ENCODE measurements around the gene ADAMTS13. TPM values are rescaled to one million over a fixed set of nuclear protein-coding genes. Genes with fewer than 3 reads are reported as not detected.

ADAMTS13 gene
- total RNA-seq, 3 donors from 2014 or later (not counting 1 experiment from before 2014, with no cell fraction given), result 2.3 to 3.0 (median 2.8) TPM

GRCh38 chr9:133495327-133496293 is 73.4 kb downstream of the ADAMTS13 start:
- Mint-ChIP-seq H3K4me1 (no peaks in the 10 kb centered on the region), H3K27me3 (ENCODE audit: low read depth in 2 of 2) (peaks cover 0 to 3% of the 10 kb centered on the region in 2 donors), H3K9me3 (no peaks in the 10 kb centered on the region), H3K36me3 (no peaks in the 10 kb centered on the region), H3K4me3 (no peak overlapping the region), H3K27ac (no peak overlapping the region)
- WGBS (ENCODE audit: insufficient coverage), result 96% methylated on average over 24 of the region's 24 CpGs
- Histone ChIP-seq H3K27ac (ENCODE audit: low read length) (no peak overlapping the region), H3K4me1 (ENCODE audit: control insufficient read depth, insufficient read depth, low read length) (no peaks in the 10 kb centered on the region), H3K27me3 (ENCODE audit: control insufficient read depth, insufficient read depth, low read length) (no peaks in the 10 kb centered on the region), H3K4me3 (ENCODE audit: low read length) (no peak overlapping the region), H3K36me3 (ENCODE audit: control insufficient read depth, insufficient read depth, low read length) (no peaks in the 10 kb centered on the region), H3K9me3 (ENCODE audit: control insufficient read depth, insufficient read depth, low read length) (no peaks in the 10 kb centered on the region)
- intact Hi-C loops (cut with micrococcal nuclease), result no loop called here
- TF ChIP-seq CTCF (IDR thresholded peaks at IDR 0.05), result no peak
- ATAC-seq (no peak), DNase-seq (no peak)

- H3K36me3 Mint-ChIP-seq, result peaks cover 12% of the 10 kb centered on the region
- no peak for TF ChIP-seq CTCF (IDR thresholded peaks at IDR 0.05)
- DNase-seq, result no peak
- no peak overlapping the region for H3K27ac Mint-ChIP-seq
- Histone ChIP-seq H3K27me3 (ENCODE audit: control insufficient read depth, insufficient read depth, low read length) (peaks cover 7% of the 10 kb centered on the region), H3K27ac (ENCODE audit: low read length) (no peak overlapping the region), H3K36me3 (ENCODE audit: control insufficient read depth, insufficient read depth, low read length) (no peaks in the 10 kb centered on the region), H3K9me3 (ENCODE audit: control insufficient read depth, insufficient read depth, low read length) (peaks cover 10% of the 10 kb centered on the region), H3K4me1 (ENCODE audit: control insufficient read depth, insufficient read depth, low read length) (no peaks in the 10 kb centered on the region), H3K4me3 (ENCODE audit: low read length) (no peak overlapping the region)
- intact Hi-C loops (cut with micrococcal nuclease), result no loop called here
- H3K9me3 Mint-ChIP-seq, result peaks cover 0 to 10% of the 10 kb centered on the region in 2 donors
- no peaks in the 10 kb centered on the region for H3K4me1 Mint-ChIP-seq
- peaks cover 7 to 12% of the 10 kb centered on the region in 2 donors for H3K27me3 Mint-ChIP-seq (ENCODE audit: low read depth in 2 of 2)
- no peak for ATAC-seq
- H3K4me3 Mint-ChIP-seq, result no peak overlapping the region
- 87% methylated on average over 35 of the region's 35 CpGs for WGBS (ENCODE audit: insufficient coverage)
Observed at GRCh38 chr9:133496861-133497842, 75.0 kb downstream of the ADAMTS13 start.

DNA sequence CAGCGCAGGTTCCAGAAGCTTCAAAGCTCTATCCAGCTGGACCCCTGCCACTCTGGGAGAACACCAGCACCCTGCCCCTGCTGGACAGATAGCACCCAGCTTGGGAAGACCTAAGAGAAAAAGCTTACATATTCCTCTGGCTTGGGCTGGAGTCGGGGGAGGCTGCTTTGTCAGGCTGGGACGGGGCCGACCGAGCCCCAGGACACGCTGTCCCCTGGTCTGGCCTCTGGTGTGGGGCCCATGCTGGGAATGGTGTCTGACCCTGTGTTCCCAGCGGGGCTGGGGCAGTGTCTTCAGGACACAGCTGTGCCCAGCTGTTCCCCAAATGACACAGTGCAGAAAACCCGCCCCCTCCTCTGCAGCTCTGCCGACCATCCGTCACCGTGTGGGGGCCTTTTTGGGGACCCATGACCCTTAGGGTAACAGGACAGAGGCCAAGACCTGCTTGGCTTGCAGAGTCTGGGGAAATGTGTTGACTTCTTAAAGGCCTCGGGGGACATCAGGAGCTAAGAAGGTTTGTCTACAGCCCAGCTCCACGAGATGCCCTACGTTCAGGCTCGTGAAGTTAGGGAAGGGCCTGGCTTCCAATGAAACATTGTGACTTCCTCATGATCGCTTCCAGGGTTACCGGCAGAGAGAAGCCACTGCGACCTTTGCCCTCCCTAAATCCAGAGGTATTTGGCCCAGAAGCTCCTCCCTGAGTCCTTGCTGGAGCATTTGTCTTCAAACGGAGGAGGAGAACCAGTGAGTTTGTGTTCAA is 77.1 kb downstream of the ADAMTS13 start:
- Histone ChIP-seq H3K4me1 (ENCODE audit: control insufficient read depth, insufficient read depth, low read length) (no peaks in the 10 kb centered on the region), H3K4me3 (ENCODE audit: low read length) (no peak overlapping the region), H3K27ac (ENCODE audit: low read length) (no peak overlapping the region), H3K36me3 (ENCODE audit: control insufficient read depth, insufficient read depth, low read length) (no peaks in the 10 kb centered on the region), H3K27me3 (ENCODE audit: control insufficient read depth, insufficient read depth, low read length) (peaks cover 7% of the 10 kb centered on the region), H3K9me3 (ENCODE audit: control insufficient read depth, insufficient read depth, low read length) (peaks cover 10% of the 10 kb centered on the region)
- peaks cover 19% of the 10 kb centered on the region for H3K36me3 Mint-ChIP-seq
- no peak for TF ChIP-seq CTCF (IDR thresholded peaks at IDR 0.05)
- intact Hi-C loops (cut with micrococcal nuclease), result no loop called here
- peaks cover 10 to 31% of the 10 kb centered on the region in 2 donors for H3K27me3 Mint-ChIP-seq (ENCODE audit: low read depth in 2 of 2)
- ATAC-seq, result no peak
- H3K4me1 Mint-ChIP-seq, result no peaks in the 10 kb centered on the region
- no peak overlapping the region for H3K4me3 Mint-ChIP-seq
- WGBS (ENCODE audit: insufficient coverage), result 86% methylated on average over 19 of the region's 19 CpGs
- H3K27ac Mint-ChIP-seq, result no peak overlapping the region
- H3K9me3 Mint-ChIP-seq, result peaks cover 2 to 14% of the 10 kb centered on the region in 2 donors
- DNase-seq, result no peak

All from natural killer cell (primary cell).